Esophagus mucosa (tissue), 1 donor: ENCODE results near the gene FEN1. TPM values are rescaled to one million over a fixed set of nuclear protein-coding genes. Genes with fewer than 3 reads are reported as not detected.

Experiments used
- ATAC-seq: fragments of 200-7000 bp; cut with Tn5 transposase; one replicate; pipeline ENCODE4 v1.9.1; 2020
- total RNA-seq: library from RNA; stranded (reverse); gene quantifications from one replicate; pipeline ENCODE4 v1.2.4, GENCODE V29; 2023
- donor health status: DM: yes; HTN: yes; CAD: no.

Gene FEN1
- total RNA-seq, 1 donor from 2014 or later: 18.7 TPM

DNA sequence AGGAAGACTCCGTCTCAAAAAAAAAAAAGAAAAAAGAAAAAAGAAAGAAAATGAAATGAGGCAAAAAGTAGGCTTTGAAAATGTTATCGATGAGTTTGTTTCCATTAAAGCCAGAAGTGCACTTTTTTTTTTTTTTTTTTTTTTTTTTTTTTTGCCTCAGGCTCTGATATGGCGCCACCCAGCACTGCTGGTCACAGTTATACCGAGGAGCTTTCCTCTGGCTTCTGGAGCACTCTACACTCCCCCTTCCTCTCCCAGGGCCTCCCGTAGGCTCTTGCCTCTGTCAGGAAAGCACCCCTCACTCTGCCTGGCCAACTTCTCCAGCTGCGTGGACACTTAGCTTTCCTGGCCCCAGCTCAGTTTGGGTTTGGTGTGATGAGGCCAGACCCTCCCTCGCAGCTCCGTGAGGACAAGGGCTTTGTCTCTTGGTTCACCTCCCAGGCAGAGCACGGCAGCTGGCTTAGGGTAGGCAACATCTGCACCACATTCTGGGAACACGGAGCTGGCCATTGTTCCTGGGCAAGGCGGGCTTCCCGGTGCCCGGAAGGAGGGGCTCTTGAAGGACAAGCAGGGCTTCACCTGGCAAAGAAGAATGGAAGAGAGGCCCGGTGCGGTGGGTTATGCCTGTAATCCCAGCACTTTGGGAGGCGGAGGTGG, 52.3 kb downstream of the FEN1 start:
- ATAC-seq: no peak

DNA sequence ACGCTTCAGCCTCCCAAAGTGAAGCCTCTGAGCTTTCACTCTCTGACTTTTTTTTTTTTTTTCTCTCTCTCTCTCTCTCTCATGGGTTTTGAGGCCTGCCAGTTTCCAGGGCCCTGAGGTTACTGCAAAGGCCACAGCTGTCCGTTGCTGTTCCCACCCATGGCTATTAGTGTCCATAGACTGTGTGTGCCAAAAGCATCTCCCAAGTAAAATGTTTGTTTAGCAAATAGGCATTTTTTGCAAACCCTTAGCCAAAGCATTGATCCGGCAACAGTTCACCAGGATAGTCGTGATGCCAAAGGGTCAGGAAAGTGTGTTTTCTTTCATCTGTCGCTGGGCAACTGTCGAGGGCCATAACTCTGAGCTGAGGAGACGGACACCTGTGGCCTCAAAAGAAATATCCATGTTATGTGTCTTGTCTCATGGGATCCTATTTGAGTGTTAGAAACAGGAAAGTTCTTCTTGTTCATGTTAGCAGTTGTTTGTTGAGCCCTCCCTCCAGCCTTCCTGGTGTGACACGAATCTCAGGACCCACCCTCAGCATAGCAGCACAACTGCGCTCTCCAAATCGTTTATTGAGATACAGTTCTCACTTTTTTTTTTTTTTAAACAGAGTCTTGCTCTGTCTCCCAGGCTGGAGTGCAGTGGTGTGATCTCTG, 53.8 kb downstream of the FEN1 start:
- ATAC-seq: no peak

Other genes starting within 250 kb of the FEN1 start
- gene SYT7, start 211.8 kb upstream of the FEN1 start, total RNA-seq: 3.6 TPM
- 2.3 TPM for gene DAGLA, start 112.5 kb upstream of the FEN1 start, total RNA-seq
- 0.88 TPM for gene MYRF, start 40.3 kb upstream of the FEN1 start, total RNA-seq
- gene TMEM258, start 312 bp upstream of the FEN1 start, total RNA-seq: 90.9 TPM
- gene FADS1, start 24.1 kb downstream of the FEN1 start, total RNA-seq: 7.5 TPM
- 43.3 TPM for gene FADS2, start 35.4 kb downstream of the FEN1 start, total RNA-seq
- 3.0 TPM for gene FADS3, start 98.6 kb downstream of the FEN1 start, total RNA-seq
- 0.88 TPM for gene RAB3IL1, start 124.7 kb downstream of the FEN1 start, total RNA-seq
- 0.44 TPM for gene BEST1, start 157.4 kb downstream of the FEN1 start, total RNA-seq
- gene FTH1, start 174.7 kb downstream of the FEN1 start, total RNA-seq: 911 TPM